GM21526 (cell line): ENCODE data around the gene ATOSB.
A peak's percentile ranks its signal among the peaks of the same experiment; 100 is the strongest.

ENCODE experiments used
- ATAC-seq: cut with Tn5 transposase; IDR thresholded peaks from one replicate; pipeline ENCODE4 v1.9.1; 2021; ENCODE audit warnings: moderate library complexity; ENCODE audit not compliant: unreplicated experiment, low FRiP score

Gene ATOSB

GRCh38 chr9:35096035-35096849 lies 19.4 kb downstream of the ATOSB start, which contains the start of gene PIGO:
PIGO (minus strand) TSS chr9:35096591; CDS start chr9:35095565, 1,026 bp downstream.
- peak; percentile 80 for ATAC-seq

- no peak for ATAC-seq
Measured at GRCh38 chr9:35091536-35091935, 24.1 kb downstream of the ATOSB start.

- no peak for ATAC-seq
Measured at GRCh38 chr9:35089434-35089833, 26.2 kb downstream of the ATOSB start.

- no peak for ATAC-seq
Measured at GRCh38 chr9:35085078-35085477, 30.6 kb downstream of the ATOSB start.

- peak; percentile 78 for ATAC-seq
Measured at GRCh38 chr9:35079426-35080341, 36.0 kb downstream of the ATOSB start, which contains the start of gene FANCG. FANCG (minus strand) TSS chr9:35079942; CDS start chr9:35079524, 418 bp downstream.

- ATAC-seq: no peak
Measured at GRCh38 chr9:35079041-35079425, 36.6 kb downstream of the ATOSB start.

- ATAC-seq: no peak
Measured at GRCh38 chr9:35078066-35078465, 37.6 kb downstream of the ATOSB start.

- ATAC-seq: no peak
Measured at GRCh38 chr9:35076848-35077247, 38.8 kb downstream of the ATOSB start.

- no peak for ATAC-seq
Measured at GRCh38 chr9:35075358-35075757, 40.3 kb downstream of the ATOSB start.

- no peak for ATAC-seq
Measured at GRCh38 chr9:35074791-35075190, 40.9 kb downstream of the ATOSB start.

GRCh38 chr9:35074141-35074540 lies 41.5 kb downstream of the ATOSB start:
- no peak for ATAC-seq

- ATAC-seq: no peak
Measured at GRCh38 chr9:35073279-35073612, 42.4 kb downstream of the ATOSB start.

GRCh38 chr9:35072461-35073278 lies 43.0 kb downstream of the ATOSB start, which contains the start of gene VCP:
VCP (minus strand) TSS chr9:35072625; CDS start chr9:35072353, 272 bp downstream.
- peak; percentile 77 for ATAC-seq

- peak; percentile 43 for ATAC-seq
Measured at GRCh38 chr9:35071814-35072460, 43.7 kb downstream of the ATOSB start.

- no peak for ATAC-seq
Measured at GRCh38 chr9:35070823-35071813, 44.5 kb downstream of the ATOSB start.

GRCh38 chr9:35069020-35069419 lies 46.6 kb downstream of the ATOSB start:
- no peak for ATAC-seq

GRCh38 chr9:35067056-35067455 lies 48.6 kb downstream of the ATOSB start:
- no peak for ATAC-seq

GRCh38 chr9:35060548-35061207 lies 55.0 kb downstream of the ATOSB start:
- no peak for ATAC-seq
